Osteocyte (in vitro differentiated cells): Measurements from ENCODE around the gene IMMP2L. TPM values are rescaled to one million over a fixed set of nuclear protein-coding genes. Genes with fewer than 3 reads are reported as not detected.

ENCODE experiments used
- DNase-seq: peaks from one replicate; pipeline ENCODE4 v3.0.0; 2021; ENCODE audit warnings: mixed read lengths; ENCODE audit not compliant: unreplicated experiment; ENCODE audit errors: extremely low spot score
- H3K27ac Mint-ChIP-seq: one replicate; pipeline ENCODE4 v1.8.0; 2021; ENCODE audit warnings: mild to moderate bottlenecking, mixed read lengths; ENCODE audit not compliant: unreplicated experiment
- H3K27me3 Mint-ChIP-seq: one replicate; pipeline ENCODE4 v1.8.0; 2021; ENCODE audit warnings: mixed read lengths; ENCODE audit not compliant: unreplicated experiment
- H3K36me3 Mint-ChIP-seq: one replicate; pipeline ENCODE4 v1.8.0; 2021; ENCODE audit warnings: mixed read lengths; ENCODE audit not compliant: unreplicated experiment
- H3K4me1 Mint-ChIP-seq: one replicate; pipeline ENCODE4 v1.8.0; 2021; ENCODE audit warnings: mixed read lengths; ENCODE audit not compliant: unreplicated experiment
- H3K4me3 Mint-ChIP-seq: one replicate; pipeline ENCODE4 v1.8.0; 2021; ENCODE audit warnings: mild to moderate bottlenecking, moderate library complexity, mixed read lengths; ENCODE audit not compliant: unreplicated experiment
- H3K9me3 Mint-ChIP-seq: one replicate; pipeline ENCODE4 v1.8.0; 2021; ENCODE audit warnings: mixed read lengths; ENCODE audit not compliant: unreplicated experiment
- CTCF ChIP-seq: fragments of 200-600 bp; sonication (generic); IDR thresholded peaks from 2 replicates; pipeline ENCODE4 v1.5.0; 2021; ENCODE audit warnings: antibody characterized with exemption, mild to moderate bottlenecking, moderate library complexity
- total RNA-seq: library from RNA; stranded (reverse); gene quantifications from 2 replicates; pipeline ENCODE4 v1.2.1, GENCODE V29; 2021

The IMMP2L gene
- total RNA-seq, 1 donor from 2014 or later, result 15.6 TPM

GRCh38 chr7:111146136-111146535, 416.2 kb downstream of the IMMP2L start:
- Mint-ChIP-seq H3K4me3 (no peak overlapping the region), H3K27me3 (no peaks in the 10 kb centered on the region), H3K36me3 (no peaks in the 10 kb centered on the region), H3K9me3 (no peaks in the 10 kb centered on the region), H3K4me1 (peaks cover 17% of the 10 kb centered on the region), H3K27ac (no peak overlapping the region)
- no peak for TF ChIP-seq CTCF
- no peak for DNase-seq

- Mint-ChIP-seq H3K27me3 (no peaks in the 10 kb centered on the region), H3K4me3 (no peak overlapping the region), H3K27ac (no peak overlapping the region), H3K9me3 (no peaks in the 10 kb centered on the region), H3K36me3 (no peaks in the 10 kb centered on the region), H3K4me1 (peaks cover 19% of the 10 kb centered on the region)
- DNase-seq, result no peak
- TF ChIP-seq CTCF, result no peak
These were observed 416.8 kb downstream of the IMMP2L start for GRCh38 chr7:111145472-111145871.

- H3K4me1 Mint-ChIP-seq, result peaks cover 31% of the 10 kb centered on the region
- TF ChIP-seq CTCF, result no peak
- no peaks in the 10 kb centered on the region for H3K27me3 Mint-ChIP-seq
- no peak overlapping the region for H3K4me3 Mint-ChIP-seq
- H3K36me3 Mint-ChIP-seq, result no peaks in the 10 kb centered on the region
- DNase-seq, result no peak
- no peaks in the 10 kb centered on the region for H3K9me3 Mint-ChIP-seq
- H3K27ac Mint-ChIP-seq, result no peak overlapping the region
These were observed 422.0 kb downstream of the IMMP2L start for GRCh38 chr7:111140091-111140865.

DNA sequence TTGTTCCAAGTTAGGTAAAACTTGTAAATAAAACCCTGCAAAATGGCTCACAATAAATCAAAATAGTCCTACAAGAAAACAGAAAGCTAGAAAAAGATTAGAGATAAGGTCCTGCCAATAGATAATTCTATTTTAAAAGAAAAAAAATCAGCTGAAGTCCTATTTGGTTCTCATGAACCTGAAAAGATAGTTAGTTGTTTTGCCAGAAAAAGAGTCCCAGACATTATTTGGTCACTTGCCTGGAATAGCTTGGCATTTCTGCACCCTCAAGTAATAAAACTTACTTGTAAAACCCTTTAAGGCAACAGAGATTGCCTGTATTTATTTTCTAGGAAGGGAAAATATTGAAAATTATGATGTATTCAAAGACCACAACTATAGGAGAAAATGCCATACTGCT, 423.7 kb downstream of the IMMP2L start:
- Mint-ChIP-seq H3K27me3 (no peaks in the 10 kb centered on the region), H3K27ac (peak overlapping the region; percentile 84), H3K9me3 (no peaks in the 10 kb centered on the region), H3K4me1 (peaks cover 30% of the 10 kb centered on the region), H3K36me3 (no peaks in the 10 kb centered on the region), H3K4me3 (no peak overlapping the region)
- TF ChIP-seq CTCF, result no peak
- no peak for DNase-seq

GRCh38 chr7:111138193-111138569, 424.1 kb downstream of the IMMP2L start:
- no peaks in the 10 kb centered on the region for H3K36me3 Mint-ChIP-seq
- peaks cover 31% of the 10 kb centered on the region for H3K4me1 Mint-ChIP-seq

More at GRCh38 chr7:111138193-111138569, 424.1 kb downstream of the IMMP2L start:
- Mint-ChIP-seq H3K27ac (peak overlapping the region; percentile 84), H3K27me3 (no peaks in the 10 kb centered on the region), H3K9me3 (no peaks in the 10 kb centered on the region), H3K4me3 (no peak overlapping the region)
- DNase-seq, result no peak
- TF ChIP-seq CTCF, result no peak
